ENCODE data around the gene LAIR1. TPM values are rescaled to one million over a fixed set of nuclear protein-coding genes. Genes with fewer than 3 reads are reported as not detected.
A peak's percentile ranks its signal among the peaks of the same experiment; 100 is the strongest.
"Not testable (repeated sequence)": the region's sequence is repeated elsewhere in the genome, so short reads cannot be mapped to it uniquely, and the experiment has no call there.

LAIR1 gene
- total RNA-seq, 2 experiments from 2014 or later = 54.0 to 59.3 TPM

DNA sequence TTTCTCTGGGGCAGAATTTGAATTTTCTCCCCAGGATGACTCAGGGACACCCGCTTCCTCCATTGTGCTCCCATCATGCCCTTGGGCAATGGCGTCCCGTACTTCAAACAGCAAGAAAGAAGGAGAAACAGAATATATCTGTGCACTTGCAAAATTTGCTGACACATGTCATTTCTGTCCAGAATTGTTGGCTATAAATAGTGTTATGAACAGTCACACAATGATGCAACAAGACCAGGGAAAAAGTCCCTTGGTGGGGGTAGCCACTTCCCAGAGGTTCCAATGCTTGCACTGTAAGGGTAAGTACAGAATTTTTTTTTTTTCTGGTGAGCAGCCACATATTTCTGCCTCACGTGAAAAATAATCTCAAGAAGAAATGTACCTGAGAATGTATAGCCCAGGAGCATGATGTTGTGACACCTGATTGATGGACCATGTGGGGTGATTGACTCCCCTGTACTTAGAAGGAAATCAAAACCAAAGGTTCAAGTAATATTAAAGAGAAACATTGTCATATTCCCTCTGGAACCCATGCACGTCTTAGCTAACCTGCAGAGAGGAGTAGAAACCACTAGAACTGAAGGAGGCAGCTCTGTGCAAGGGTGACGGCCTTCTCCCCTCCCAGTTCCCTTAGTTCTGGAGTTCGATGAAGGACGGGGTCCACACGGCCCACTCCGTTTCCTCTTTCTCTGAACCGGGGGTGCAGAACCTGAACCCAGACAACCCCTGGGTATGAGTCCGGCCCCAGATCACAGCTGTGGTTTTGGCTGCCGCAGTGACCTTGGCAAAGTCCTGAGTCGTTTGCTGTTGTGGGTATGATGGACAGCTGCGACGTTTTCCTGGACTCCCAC, 9.3 kb upstream of the LAIR1 start:
- peaks cover 4% of the 10 kb centered on the region for H3K36me3 Mint-ChIP-seq (ENCODE audit: low read depth)
- POLR2A ChIA-PET = no interaction called here
- DNase-seq = no peak
- CTCF ChIA-PET = interaction anchor here (0.5 to 2.3 kb wide), 2 partner anchors 17 to 185 kb away, joined by 3 to 7 read pairs; partner anchors contain the start of gene MBOAT7
- peaks cover 3% of the 10 kb centered on the region for H3K9me3 Mint-ChIP-seq
- no peak overlapping the region for H3K27ac Mint-ChIP-seq
- peaks cover 78% of the 10 kb centered on the region for H3K4me1 Mint-ChIP-seq
- H3K4me3 Mint-ChIP-seq = no peak overlapping the region
- H3K27me3 Mint-ChIP-seq = peaks cover 37% of the 10 kb centered on the region

DNA sequence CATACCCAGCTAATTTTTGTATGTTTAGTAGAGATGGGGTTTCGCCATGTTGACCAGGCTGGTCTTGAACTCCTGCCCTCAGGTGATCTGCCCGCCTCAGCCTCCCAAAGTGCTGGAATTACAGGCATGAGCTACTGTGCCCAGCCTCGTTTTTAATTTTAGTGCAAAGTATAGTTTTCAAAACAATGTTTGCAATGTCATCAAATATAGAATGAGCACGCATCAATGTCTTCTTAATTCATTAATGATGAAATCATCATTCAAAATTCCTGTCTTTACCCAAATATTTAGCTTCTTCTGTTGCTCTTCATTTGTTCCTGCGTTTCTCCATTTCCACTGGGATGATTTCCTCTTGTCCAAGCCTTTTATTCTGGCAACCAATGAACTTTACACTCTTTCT, 6.7 kb upstream of the LAIR1 start:
- POLR2A ChIA-PET; H3K27ac Mint-ChIP-seq; H3K9me3 Mint-ChIP-seq; H3K36me3 Mint-ChIP-seq (ENCODE audit: low read depth); H3K4me3 Mint-ChIP-seq; DNase-seq: not testable (repeated sequence)
- Mint-ChIP-seq H3K27me3 (peaks cover 36% of the 10 kb centered on the region), H3K4me1 (peaks cover 65% of the 10 kb centered on the region)
- CTCF ChIA-PET = interaction anchor here (0.6 kb wide), 1 partner anchor 1065 kb away, joined by 3 read pairs; no protein-coding TSS in a partner anchor

DNA sequence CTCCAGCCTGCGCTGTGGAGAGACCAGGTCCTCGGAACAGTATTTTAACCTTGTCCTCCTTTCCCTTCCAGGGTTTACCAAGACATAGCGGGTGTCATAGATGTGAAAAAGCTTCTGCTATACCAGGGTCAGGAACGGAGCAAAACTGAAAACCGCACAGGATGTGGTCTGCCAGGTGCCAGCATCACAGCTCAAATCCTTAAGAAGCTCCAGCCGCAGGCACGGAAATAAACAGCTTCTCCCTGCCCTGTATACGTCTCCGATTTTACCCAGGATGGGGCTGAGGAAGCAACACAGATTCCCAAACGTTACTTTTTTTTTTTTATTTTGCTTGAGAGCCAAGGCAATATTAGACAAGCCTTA, 5.7 kb upstream of the LAIR1 start:
- Mint-ChIP-seq H3K27ac (peak overlapping the region; percentile 88), H3K27me3 (peaks cover 36% of the 10 kb centered on the region), H3K4me1 (peaks cover 61% of the 10 kb centered on the region), H3K4me3 (peak overlapping the region; percentile 67)
- CTCF ChIA-PET = interaction anchor here (0.6 to 0.7 kb wide), 2 partner anchors 41 to 104 kb away, joined by 3 to 4 read pairs; no protein-coding TSS in a partner anchor
- H3K9me3 Mint-ChIP-seq; H3K36me3 Mint-ChIP-seq (ENCODE audit: low read depth); POLR2A ChIA-PET: not testable (repeated sequence)
- peak; percentile 68 for DNase-seq

DNA sequence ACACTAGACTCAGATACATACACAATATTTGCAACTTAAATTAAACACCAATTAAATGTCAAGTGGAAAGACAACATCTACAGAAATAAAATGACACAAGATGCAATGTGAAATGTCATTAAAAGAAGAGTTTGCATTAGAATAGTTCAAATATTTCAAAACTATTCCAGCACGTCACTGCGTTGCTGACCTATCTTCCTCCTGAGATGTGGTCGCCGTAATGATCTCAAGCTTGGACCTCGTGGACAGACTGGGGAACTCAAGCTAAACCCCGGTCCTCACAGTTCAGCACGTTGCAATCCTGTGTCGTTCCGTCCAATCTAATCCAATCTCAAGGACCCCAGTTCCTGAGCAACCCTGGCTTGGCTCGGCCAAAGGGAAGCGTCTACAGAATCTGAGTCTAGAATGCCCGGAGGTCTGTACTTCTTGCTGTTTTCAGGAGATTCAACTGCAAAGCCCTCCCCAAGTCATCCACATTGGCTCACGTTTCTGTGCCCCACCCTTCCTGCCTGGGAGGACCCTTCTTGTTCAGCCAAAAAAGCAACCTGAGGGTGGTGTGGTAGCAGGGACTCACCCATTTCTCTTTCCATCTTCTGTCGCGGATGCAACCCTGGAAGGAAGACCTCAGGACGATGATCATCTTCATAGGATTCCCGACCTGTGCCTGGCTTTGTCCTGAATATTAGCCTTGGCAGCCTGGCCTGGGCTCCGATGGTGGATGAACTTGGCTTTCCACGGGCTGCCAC, 5.1 kb upstream of the LAIR1 start:
- Mint-ChIP-seq H3K27ac (peak overlapping the region; percentile 88), H3K4me3 (peak overlapping the region; percentile 67), H3K27me3 (peaks cover 30% of the 10 kb centered on the region), H3K4me1 (peaks cover 61% of the 10 kb centered on the region)
- POLR2A ChIA-PET; H3K9me3 Mint-ChIP-seq; H3K36me3 Mint-ChIP-seq (ENCODE audit: low read depth); DNase-seq: not testable (repeated sequence)
- CTCF ChIA-PET = interaction anchor here (0.6 to 1.3 kb wide), 3 partner anchors 17 to 104 kb away, joined by 3 to 4 read pairs (median 4); no protein-coding TSS in a partner anchor

DNA sequence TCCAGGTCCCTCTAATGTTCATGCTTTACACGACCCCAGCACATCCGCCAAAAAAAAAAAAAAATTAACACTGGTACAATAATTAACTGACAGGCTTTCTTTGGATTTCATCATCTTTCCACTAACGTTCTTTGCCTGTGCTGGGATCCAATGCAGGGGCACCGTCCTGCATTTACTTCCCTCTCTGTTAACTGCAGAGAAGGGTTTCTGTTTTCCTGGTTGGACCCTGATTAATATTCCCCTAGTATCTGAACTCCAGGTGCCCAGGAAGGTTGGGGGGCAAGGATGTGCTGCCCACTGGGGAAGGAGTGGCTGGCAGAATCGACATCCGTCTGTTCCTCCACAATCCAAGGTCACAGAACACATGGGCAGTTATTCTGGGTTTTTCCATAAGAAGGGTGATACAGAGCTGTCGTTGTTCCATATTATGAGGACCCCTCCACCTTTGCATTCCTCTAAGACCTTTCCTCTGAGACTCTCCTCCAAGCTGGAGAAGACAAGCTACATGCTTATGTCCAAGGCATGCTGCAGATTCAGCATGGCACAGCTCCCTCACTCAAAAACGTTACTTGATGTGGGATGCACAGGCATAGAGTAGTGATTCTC, 4.5 kb upstream of the LAIR1 start:
- Mint-ChIP-seq H3K36me3 (ENCODE audit: low read depth) (peaks cover 14% of the 10 kb centered on the region), H3K4me1 (peaks cover 61% of the 10 kb centered on the region), H3K9me3 (no peaks in the 10 kb centered on the region), H3K27me3 (peaks cover 28% of the 10 kb centered on the region), H3K4me3 (peak overlapping the region; percentile 67), H3K27ac (peak overlapping the region; percentile 25)
- CTCF ChIA-PET = interaction anchor here (1.3 kb wide), 1 partner anchor 18 kb away, joined by 4 read pairs; no protein-coding TSS in a partner anchor
- DNase-seq = no peak
- POLR2A ChIA-PET = no interaction called here

DNA sequence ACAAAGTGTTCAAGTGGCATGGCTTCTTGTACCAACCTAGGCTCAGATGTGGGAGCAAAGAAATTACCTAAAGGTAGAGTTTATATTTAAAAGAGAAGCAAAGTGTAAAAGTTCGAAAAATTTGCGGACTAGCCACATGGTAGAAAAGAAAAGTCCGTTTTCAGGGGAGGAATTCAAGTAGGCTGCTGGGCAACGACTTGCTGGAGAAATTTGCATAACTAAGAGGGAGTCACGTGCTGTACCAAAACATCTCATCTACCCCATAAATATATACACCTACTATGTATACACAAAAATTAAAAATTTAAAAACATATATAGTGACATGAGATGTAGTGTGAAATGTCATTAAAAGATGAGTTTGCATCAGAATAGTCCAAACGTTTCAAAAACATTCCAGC, 2.1 kb upstream of the LAIR1 start:
- Mint-ChIP-seq H3K9me3 (no peaks in the 10 kb centered on the region), H3K27me3 (peaks cover 23% of the 10 kb centered on the region), H3K27ac (no peak overlapping the region), H3K4me3 (no peak overlapping the region), H3K36me3 (ENCODE audit: low read depth) (peaks cover 30% of the 10 kb centered on the region), H3K4me1 (peaks cover 65% of the 10 kb centered on the region)
- ChIA-PET CTCF (no interaction called here), POLR2A (no interaction called here)
- no peak for DNase-seq

DNA sequence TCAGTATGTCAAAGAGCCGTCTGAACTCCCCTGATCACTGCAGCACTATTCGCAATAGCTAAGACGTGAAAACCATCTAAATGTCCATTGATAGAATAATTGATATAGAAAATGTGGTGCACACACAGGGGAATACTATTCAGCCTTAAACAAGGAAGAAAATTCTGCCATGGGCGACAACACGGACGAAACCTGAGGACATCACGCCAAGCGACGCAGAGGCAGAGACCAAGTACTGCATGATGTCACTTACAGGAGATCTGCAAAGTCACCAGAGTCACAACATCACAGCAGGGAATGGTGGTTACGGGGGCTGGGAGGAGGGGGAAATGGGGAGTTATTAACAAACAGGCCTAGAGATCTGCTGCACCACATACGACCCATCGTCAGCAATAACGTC, 1.1 kb upstream of the LAIR1 start:
- H3K4me3 Mint-ChIP-seq, POLR2A ChIA-PET, H3K27ac Mint-ChIP-seq, DNase-seq, H3K9me3 Mint-ChIP-seq: not testable (repeated sequence)
- Mint-ChIP-seq H3K36me3 (ENCODE audit: low read depth) (peaks cover 36% of the 10 kb centered on the region), H3K27me3 (peaks cover 18% of the 10 kb centered on the region), H3K4me1 (peaks cover 67% of the 10 kb centered on the region)
- CTCF ChIA-PET = interaction anchor here (0.9 kb wide), 1 partner anchor 25 kb away, joined by 4 read pairs; no protein-coding TSS in a partner anchor

DNA sequence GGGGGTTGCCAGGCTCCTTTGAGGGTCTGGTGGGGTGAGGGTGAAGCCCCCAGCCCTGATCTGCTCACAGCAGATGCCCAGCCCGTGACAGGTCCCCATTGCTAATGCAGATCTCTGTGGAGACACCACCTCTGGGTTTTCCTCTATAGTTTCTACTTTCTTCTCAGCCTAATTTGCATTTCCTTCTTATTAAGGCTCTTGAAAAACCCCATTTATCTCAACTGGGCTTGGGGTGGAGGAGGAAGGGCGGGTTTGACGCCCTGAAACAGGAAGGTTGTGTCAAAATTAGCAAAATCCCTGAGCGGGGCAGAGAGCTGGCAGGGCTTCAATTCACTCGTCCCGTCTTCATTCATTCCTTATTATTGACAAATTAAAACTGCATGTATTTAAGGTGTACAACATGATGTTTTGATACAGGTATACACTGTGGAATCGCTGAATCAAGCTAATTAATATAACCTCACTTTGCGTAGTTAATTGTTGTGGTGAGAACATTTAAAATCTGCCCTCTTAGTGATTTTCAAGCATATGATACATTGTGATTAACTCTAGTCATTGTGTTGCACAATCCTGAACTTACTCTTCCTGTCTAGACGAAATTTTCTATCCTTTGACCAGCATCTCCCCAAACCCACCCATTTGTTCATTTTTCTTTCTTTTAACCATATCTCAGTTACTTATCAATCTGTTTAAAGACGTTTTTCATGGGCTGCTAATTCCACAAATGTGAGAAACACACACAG, 2.9 kb downstream of the LAIR1 start:
- DNase-seq, POLR2A ChIA-PET, CTCF ChIA-PET, H3K27me3 Mint-ChIP-seq, H3K9me3 Mint-ChIP-seq: not testable (repeated sequence)
- Mint-ChIP-seq H3K27ac (peak overlapping the region; percentile 93), H3K4me1 (peaks cover 54% of the 10 kb centered on the region), H3K36me3 (ENCODE audit: low read depth) (peaks cover 32% of the 10 kb centered on the region), H3K4me3 (peak overlapping the region; percentile 91)

DNA sequence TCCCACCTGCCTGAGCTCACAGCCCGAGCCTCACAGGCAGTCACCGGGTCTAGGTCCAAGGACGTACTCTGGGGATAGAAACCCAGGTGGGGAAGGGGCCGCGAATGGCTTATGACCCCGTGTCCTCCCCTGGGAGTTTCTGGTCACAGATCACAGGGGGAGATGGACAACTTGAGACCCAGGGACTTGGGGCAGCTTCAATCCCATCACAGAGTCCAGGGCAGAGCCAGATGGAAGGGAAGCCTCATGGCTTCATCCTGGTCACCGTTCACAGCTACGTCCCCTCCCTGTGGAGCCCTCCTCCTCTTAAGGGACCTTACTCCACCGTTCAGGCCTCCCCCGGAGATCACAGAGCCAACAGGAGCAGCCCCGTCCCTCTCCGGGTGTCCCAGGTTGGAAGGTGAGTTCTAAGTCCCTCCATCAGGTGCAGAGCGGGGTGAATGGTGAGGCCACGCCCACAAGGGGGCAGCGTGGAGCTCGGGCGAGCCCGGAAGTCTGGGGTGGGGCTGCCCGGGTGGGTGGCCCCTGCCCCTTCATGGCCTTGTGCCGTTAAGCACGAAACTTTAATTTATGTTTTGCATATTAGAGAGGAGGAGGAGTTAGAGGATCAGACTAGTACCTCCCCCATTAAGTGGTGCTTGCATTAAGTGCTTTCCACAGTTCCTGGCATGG, 5.4 kb downstream of the LAIR1 start:
- H3K9me3 Mint-ChIP-seq, H3K27me3 Mint-ChIP-seq, POLR2A ChIA-PET, H3K4me3 Mint-ChIP-seq, H3K27ac Mint-ChIP-seq, CTCF ChIA-PET: not testable (repeated sequence)
- Mint-ChIP-seq H3K36me3 (ENCODE audit: low read depth) (peaks cover 26% of the 10 kb centered on the region), H3K4me1 (peaks cover 39% of the 10 kb centered on the region)
- DNase-seq = peak; percentile 72

DNA sequence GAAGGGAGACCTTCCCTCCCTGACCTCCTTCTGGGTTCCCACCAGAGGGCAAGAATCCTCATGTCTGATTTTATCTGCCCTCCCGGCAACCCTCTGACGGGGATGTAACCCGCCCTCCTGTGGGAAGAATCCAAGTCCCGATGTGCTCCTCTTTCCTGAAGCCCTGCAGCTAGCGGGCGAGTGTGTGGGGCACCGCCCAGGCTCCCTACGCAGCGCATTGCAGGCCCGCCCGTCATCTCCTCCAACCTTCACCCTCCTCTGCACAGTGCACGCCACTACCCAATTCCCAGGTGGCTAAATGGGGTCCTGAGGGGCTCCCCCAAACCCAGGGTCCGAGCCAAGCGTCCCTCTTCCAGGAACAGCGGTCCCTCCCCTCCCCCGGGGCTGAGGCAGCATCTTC, 7.3 kb downstream of the LAIR1 start:
- peaks cover 3% of the 10 kb centered on the region for H3K27me3 Mint-ChIP-seq
- CTCF ChIA-PET = no interaction called here
- H3K27ac Mint-ChIP-seq = no peak overlapping the region
- no peak overlapping the region for H3K4me3 Mint-ChIP-seq
- H3K36me3 Mint-ChIP-seq (ENCODE audit: low read depth) = peaks cover 20% of the 10 kb centered on the region
- POLR2A ChIA-PET = no interaction called here
- H3K4me1 Mint-ChIP-seq = peaks cover 24% of the 10 kb centered on the region
- no peak for DNase-seq
- no peaks in the 10 kb centered on the region for H3K9me3 Mint-ChIP-seq

DNA sequence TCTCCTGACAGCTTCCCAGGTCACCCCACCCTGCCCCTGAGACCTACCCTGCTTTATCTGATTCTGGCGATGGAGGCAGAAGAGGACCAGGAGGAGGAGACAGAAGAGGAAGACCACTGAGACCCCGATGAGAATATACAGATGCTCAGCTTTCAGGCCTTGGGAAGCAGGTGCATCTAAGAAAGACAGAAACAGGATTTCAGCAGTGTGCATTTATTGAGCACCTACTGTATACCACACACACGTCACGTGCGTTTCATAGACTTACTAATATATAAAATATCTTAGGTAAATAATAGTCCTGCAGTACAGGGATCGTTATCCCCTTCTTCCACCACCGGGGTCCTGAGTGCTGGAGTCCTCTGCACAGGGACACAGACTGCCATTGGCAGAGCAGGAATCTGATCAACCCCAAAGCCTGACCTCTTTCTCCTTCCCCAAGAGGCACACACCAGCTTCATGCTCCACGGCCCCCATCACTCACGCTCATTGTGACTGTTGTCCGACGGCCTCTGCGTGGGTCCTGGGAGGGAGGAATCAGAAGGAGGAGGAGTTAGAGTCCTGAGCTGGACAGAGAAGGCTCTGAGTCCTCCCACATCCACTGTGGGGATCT, 8.2 kb downstream of the LAIR1 start:
- CTCF ChIA-PET = no interaction called here
- POLR2A ChIA-PET = no interaction called here
- peaks cover 16% of the 10 kb centered on the region for H3K4me1 Mint-ChIP-seq
- peaks cover 7% of the 10 kb centered on the region for H3K27me3 Mint-ChIP-seq
- H3K27ac Mint-ChIP-seq = no peak overlapping the region
- H3K4me3 Mint-ChIP-seq = no peak overlapping the region
- DNase-seq = no peak
- H3K9me3 Mint-ChIP-seq = no peaks in the 10 kb centered on the region
- H3K36me3 Mint-ChIP-seq (ENCODE audit: low read depth) = peaks cover 16% of the 10 kb centered on the region

DNA sequence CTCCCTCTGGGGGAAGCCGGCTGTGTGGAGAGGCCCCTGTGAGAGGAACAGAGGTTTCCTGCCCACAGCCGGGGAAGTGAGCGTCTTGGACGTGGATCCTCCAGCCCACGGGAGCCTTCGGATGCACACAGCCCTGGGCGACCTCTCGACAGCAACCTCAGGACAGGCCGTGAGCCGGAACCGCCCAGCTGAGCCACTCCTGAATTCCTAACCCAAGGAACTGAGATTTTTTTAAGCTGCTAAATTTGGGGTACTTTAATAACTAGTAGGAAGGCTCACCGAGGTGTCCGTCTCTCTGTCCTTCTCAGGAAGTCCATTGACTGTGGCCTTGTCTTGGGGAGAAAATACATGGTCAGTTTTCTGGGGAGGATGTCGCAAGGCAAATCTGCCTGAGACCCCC, 9.1 kb downstream of the LAIR1 start:
- H3K36me3 Mint-ChIP-seq (ENCODE audit: low read depth) = peaks cover 8% of the 10 kb centered on the region
- no peak overlapping the region for H3K27ac Mint-ChIP-seq

More for the DNA sequence above, 9.1 kb downstream of the LAIR1 start:
- H3K4me3 Mint-ChIP-seq = no peak overlapping the region
- ChIA-PET CTCF (interaction anchor here (1.3 kb wide), 1 partner anchor 23 kb away, joined by 3 read pairs; no protein-coding TSS in a partner anchor), POLR2A (no interaction called here)
- H3K27me3 Mint-ChIP-seq = peaks cover 12% of the 10 kb centered on the region
- peaks cover 7% of the 10 kb centered on the region for H3K4me1 Mint-ChIP-seq
- H3K9me3 Mint-ChIP-seq = no peaks in the 10 kb centered on the region
- DNase-seq = no peak

Measured in activated CD4-positive, alpha-beta T cell treated with anti-CD3 and anti-CD28 coated beads, Interleukin-2, amount 10 ng/mL, durations not matched to agents 7 days and 5 days (primary cell).